GM19395 (cell line): ENCODE measurements around the gene ERFE.

Experiments used
- ATAC-seq: cut with Tn5 transposase; IDR thresholded peaks from one replicate; pipeline ENCODE4 v1.9.1; 2021; ENCODE audit warnings: mild to moderate bottlenecking, moderate library complexity; ENCODE audit not compliant: unreplicated experiment

Gene ERFE

GRCh38 chr2:238139196-238140039, 19.4 kb upstream of the ERFE start:
- ATAC-seq = no peak

GRCh38 chr2:238140040-238140439, 18.7 kb upstream of the ERFE start:
- no peak for ATAC-seq

DNA sequence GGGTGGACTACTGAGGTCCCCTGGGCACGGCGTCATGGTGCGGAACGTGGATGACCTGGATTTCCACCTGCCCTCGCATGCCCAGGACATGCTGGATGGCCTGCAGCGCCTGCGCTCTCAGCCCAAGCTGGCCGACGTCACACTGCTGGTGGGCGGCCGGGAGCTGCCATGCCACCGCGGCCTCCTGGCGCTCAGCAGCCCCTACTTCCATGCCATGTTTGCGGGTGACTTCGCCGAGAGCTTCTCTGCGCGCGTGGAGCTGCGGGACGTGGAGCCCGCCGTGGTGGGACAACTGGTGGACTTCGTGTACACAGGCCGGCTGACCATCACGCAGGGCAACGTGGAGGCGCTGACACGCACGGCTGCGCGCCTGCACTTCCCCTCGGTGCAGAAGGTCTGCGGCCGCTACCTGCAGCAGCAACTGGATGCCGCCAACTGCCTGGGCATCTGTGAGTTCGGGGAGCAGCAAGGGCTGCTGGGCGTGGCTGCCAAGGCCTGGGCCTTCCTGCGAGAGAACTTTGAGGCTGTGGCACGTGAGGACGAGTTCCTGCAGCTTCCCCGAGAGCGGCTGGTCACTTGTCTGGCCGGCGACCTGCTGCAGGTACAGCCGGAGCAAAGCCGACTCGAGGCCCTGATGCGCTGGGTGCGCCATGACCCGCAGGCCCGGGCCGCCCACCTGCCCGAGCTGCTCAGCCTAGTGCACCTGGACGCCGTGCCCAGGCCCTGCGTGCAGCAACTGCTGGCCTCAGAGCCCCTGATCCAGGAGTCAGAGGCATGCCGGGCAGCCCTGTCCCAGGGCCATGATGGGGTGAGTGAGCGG, 17.8 kb upstream of the ERFE start:
- no peak for ATAC-seq

GRCh38 chr2:238141541-238142318, 17.0 kb upstream of the ERFE start:
- no peak for ATAC-seq

DNA sequence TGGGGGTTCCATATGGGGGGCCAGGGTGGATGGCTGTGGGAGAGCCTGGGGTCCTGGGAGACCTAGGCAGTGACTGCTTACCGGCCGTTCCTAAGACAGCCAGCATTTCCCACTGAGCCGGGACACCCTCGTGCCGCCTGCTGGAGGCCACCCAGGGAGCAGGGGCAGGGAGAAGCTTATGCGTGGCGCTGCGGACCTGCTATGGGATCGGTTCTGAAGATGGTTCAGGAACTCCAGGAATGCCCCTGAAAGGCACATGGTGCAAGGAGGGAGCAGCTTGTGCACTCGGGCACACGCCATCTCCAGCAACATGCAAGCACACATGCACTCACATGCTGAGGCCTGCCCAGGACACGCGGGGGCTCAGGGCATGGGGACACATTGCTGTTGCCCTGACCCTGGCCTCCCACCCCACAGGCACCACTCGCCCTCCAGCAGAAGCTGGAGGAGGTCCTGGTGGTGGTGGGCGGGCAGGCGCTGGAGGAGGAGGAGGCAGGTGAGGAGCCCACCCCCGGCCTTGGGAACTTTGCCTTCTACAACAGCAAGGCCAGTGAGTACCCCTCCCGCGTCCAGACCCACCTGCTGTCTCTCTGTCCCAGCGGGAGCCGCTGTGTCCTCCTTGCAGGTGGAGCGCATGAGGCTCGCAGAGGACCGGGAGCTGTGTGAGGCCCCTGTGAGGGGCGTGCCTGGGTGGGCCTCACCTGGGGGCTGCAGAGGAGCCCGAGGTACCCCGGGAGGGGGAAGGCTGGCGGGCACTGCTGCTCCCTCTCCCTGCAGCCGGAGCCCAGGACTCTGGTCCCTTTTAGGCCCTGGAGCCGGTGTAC, 16.2 kb upstream of the ERFE start:
- ATAC-seq = no peak

GRCh38 chr2:238143239-238143951, 15.4 kb upstream of the ERFE start:
- no peak for ATAC-seq

GRCh38 chr2:238144262-238144661, 14.5 kb upstream of the ERFE start:
- ATAC-seq = no peak

DNA sequence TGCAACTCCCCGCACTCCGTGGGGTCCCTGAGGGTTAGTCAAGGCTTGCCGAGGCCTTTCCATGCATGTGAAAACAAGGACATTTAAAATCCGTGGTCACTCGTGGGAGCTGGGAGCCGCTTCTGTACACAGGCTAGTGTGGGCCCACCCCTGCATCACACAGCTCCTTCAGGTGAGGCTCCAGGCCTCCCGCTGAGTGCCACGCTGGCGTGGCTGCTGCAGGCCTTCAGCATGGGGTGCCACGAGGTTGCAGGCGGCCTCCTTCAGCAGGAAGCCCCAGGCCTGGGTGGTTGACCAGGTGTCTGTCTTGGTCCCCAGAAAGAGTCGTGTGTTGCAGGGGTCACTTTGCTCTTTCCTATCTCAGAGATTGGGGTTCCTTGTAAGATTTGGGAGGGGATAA, 13.7 kb upstream of the ERFE start:
- ATAC-seq = no peak

- no peak for ATAC-seq
Measured at GRCh38 chr2:238145851-238146250, 12.9 kb upstream of the ERFE start.

DNA sequence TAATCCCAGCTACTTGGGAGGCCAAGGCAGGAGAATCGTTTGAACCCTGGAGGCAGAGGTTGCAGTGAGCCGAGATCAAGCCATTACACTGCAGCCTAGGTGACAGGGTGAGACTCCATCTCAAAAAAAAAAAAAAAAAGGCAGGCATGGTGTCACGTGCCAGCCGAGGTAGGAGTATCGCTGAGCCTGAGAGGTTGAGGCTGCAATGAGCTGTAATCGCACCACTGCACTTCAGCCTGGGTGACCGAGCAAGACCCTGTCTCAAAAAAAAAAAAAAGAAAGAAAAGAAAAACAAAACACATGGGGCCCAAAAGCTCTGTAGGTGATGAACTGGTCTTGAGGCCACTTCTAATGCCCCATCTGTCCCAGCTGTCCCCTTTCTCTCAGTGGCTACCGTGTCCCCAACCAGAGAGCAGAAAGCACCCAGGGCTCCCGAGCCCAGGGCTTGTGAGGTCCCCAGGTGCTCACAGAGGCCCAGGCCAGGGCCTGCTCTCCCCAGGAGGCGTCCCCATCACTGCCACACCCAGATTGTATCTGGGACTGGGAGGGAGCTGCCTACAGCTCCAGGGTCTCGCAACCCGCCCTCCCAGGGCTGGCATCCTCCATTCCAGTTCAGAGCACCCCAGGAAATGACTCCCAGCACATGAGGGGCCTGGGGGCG, 11.8 kb upstream of the ERFE start:
- no peak for ATAC-seq

- no peak for ATAC-seq
Measured at GRCh38 chr2:238148981-238149380, 9.8 kb upstream of the ERFE start.

DNA sequence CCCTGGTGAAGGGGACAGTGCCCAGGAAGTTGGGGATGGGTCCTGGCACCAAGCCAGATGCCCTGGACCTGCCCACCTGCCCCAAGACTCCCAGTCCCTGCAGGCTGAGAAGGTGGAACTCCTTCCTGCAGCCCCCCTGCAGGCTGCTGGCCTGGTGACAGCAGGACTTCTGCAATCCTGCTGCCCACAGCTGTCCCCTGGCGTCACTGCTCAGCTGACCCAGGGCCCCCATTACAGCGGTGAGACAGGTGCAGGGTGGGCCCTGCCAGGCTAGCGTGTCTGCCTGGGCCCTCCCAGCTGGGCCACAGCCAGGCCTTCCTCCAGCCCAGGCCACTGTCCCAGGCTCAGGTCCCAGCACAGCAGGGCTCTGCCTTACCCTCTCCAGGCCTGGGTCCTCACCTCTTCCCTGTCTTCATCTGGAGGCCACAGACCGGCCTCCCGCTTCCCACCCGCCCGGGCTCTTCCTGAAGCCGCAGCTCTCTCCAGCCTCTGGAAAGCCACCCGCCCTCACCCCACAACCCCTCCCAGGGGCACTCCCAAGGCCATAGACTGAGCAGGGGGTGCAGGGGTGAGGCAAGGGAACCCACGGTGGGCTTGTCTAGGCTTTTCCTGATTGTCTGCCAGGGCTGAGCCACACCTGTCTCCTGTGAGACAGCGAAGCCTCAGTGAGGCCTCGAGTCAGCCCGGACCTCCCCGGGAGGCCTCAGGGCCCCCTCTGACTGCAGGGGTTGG, 8.8 kb upstream of the ERFE start:
- no peak for ATAC-seq

- ATAC-seq = no peak
Measured at GRCh38 chr2:238150686-238151085, 8.1 kb upstream of the ERFE start.

GRCh38 chr2:238151205-238151604, 7.6 kb upstream of the ERFE start:
- no peak for ATAC-seq

- ATAC-seq = no peak
Measured at GRCh38 chr2:238151628-238152235, 7.0 kb upstream of the ERFE start.

DNA sequence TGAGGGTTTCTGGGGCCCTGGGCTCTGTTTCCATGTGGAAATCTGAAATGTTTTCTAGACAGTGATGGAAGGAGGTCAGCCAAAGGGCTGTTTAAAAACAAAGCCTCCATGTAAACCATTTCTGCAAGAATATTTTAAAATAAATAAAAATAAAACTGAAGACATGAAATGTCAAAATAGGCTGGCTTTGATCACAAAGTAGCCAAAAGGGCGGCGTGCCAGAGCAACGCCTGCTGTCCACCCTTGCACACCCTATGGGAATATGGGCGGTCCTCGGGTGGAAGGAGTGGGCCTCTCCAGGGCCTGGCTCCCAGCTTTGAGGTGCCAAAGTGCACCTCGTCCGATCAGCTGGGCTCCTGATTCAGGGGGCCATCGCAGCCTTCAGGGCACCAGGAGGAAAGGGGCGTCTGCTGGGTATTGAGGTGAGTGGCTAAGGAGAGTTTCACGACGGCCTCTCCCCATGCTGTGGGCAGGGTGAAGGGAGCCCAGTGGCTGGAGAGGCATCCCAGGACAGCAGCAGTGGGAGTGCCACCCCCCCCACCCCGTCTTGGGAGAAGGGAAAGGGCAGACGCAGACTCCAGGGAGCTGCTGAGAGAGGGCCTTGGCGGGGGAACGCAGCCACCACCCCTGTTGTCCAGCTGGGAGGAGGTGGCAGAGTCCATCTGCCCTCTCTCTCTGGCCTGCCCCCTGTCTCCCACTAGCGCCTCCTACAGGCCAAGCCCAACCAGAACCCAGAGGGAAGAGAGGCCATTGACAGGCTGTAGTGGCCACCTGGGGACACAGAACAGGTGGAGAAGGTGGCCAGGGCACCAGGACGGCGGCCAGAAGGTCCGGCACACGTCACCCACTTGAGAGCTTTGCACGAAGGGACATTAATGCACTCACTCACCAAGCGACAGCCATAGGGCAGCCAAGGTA, 5.7 kb upstream of the ERFE start:
- no peak for ATAC-seq

GRCh38 chr2:238154570-238154969, 4.2 kb upstream of the ERFE start:
- ATAC-seq = no peak
